Measurements from ENCODE around the gene PRKN. TPM values are rescaled to one million over a fixed set of nuclear protein-coding genes. Genes with fewer than 3 reads are reported as not detected.

The PRKN gene
- total and polyA plus RNA-seq, 9 of the 15 experiments (the other 6 are each of a cell fraction or from before 2014, with no cell fraction given): 0.03 to 0.96 (median 0.15) TPM; not detected in 2

DNA sequence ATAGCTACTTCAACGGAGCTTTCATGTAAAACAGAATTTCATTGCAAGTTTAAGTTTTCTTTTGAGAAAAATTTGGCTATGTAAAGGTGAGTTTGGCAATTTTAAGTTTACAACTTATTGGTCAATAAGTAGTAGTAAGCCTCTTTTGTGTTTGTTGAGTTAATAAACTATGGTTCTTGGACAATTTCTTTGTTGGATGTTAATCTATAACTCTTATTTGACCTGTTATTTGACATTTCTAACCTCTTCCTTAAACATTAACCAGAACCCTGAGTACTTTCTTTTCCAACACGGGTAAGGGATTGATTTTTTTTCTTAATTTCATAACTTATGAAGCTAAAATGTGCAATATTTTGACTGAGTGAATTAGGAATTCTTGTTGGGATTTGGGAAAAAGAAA lies 354.4 kb downstream of the PRKN start (continued):
- no peak for TF ChIP-seq ZNF561 (CRISPR knock-in tag; conservative IDR thresholded peaks at IDR 0.05)
- no peak for TF ChIP-seq IFI16 (CRISPR knock-in tag; IDR thresholded peaks at IDR 0.05)
- TF ChIP-seq FOSL1 (tag; conservative IDR thresholded peaks at IDR 0.05): no peak
- no peak for TF ChIP-seq MAFF (IDR thresholded peaks at IDR 0.05; ENCODE audit: low read length)
- TF ChIP-seq, protein P1, sequence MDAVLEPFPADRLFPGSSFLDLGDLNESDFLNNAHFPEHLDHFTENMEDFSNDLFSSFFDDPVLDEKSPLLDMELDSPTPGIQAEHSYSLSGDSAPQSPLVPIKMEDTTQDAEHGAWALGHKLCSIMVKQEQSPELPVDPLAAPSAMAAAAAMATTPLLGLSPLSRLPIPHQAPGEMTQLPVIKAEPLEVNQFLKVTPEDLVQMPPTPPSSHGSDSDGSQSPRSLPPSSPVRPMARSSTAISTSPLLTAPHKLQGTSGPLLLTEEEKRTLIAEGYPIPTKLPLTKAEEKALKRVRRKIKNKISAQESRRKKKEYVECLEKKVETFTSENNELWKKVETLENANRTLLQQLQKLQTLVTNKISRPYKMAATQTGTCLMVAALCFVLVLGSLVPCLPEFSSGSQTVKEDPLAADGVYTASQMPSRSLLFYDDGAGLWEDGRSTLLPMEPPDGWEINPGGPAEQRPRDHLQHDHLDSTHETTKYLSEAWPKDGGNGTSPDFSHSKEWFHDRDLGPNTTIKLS (IDR thresholded peaks at IDR 0.05; ENCODE audit: borderline replicate concordance, low read depth): no peak
- no peak for TF ChIP-seq ERF (CRISPR knock-in tag; IDR thresholded peaks at IDR 0.05)

DNA sequence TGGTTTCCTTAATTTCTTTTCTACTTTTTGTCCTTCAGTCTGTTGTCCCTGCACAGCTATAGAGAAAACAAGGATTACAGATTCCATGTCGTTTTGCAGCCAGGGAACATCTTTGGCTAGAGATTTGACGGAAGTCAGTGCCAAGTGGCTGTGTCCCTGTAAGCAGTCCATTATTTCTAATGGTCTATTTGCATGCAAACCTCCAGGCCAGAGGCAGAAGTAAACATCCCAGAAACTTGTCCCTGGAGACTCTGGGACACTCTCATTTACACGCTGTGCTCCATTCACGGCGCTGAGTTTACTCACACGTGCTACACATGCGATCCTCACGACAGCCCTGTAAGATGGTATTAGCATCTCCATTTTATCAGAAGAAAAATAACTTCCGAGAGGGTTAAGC lies 355.5 kb downstream of the PRKN start:
- H3K9me1 ChIP-seq (ENCODE audit: control insufficient read depth, insufficient read depth, low read length): no peaks in the 10 kb centered on the region
- FAIRE-seq (no peak), DNase-seq (ENCODE audit: extremely low read depth in 1 of 4, low spot score in 3 of 4) (no peak), ATAC-seq (no peak)
- WGBS (ENCODE audit: insufficient coverage, low coverage, missing lambda C conversion rate): 3% methylated on average over 9 of the region's 9 CpGs
- no peaks in the 10 kb centered on the region for H4K20me1 ChIP-seq (replicated peaks; ENCODE audit: control insufficient read depth, insufficient read depth, low read length)
- no peaks in the 10 kb centered on the region for H3K27me3 ChIP-seq (ENCODE audit: control insufficient read depth in 2 of 2, insufficient read depth in 2 of 2, low read length in 2 of 2)
- H3K9ac ChIP-seq (ENCODE audit: insufficient read depth in 1 of 2, low read depth in 2 of 2, low read length in 2 of 2): no peak overlapping the region
- H3K4me3 ChIP-seq: no peak overlapping the region
- ChIA-PET CTCF (ENCODE audit: low intra/inter-chr PET ratio) (no interaction called here), POLR2A (no interaction called here)
- in situ Hi-C loops (cut with MboI): no loop called here
- H3K36me3 ChIP-seq (ENCODE audit: control insufficient read depth, insufficient read depth, low read length): no peaks in the 10 kb centered on the region
- no peak overlapping the region for H3K4me2 ChIP-seq (ENCODE audit: insufficient read depth, low read length)
- H3K4me1 ChIP-seq (replicated peaks in 1 of 2; ENCODE audit: control insufficient read depth in 2 of 2, insufficient read depth in 2 of 2, low read length in 2 of 2): no peaks in the 10 kb centered on the region
- intact Hi-C loops (cut with micrococcal nuclease): no loop called here
- no peak overlapping the region for H3K27ac ChIP-seq (ENCODE audit: extremely low read depth, low read depth, low read length)
- BruUV-seq (replicated peaks): no TSS peak
- no peaks in the 10 kb centered on the region for H3K79me2 ChIP-seq (ENCODE audit: control insufficient read depth, insufficient read depth, low read length)
- H2AFZ ChIP-seq (ENCODE audit: low read depth, low read length): no peak overlapping the region
- H3K9me3 ChIP-seq (replicated peaks; ENCODE audit: control insufficient read depth, insufficient read depth, low read depth, low read length): no peaks in the 10 kb centered on the region; the same call in 1 of the 2 replicates
- TF ChIP-seq ZNF780A (CRISPR knock-in tag; IDR thresholded peaks at IDR 0.05): no peak
- no peak for TF ChIP-seq PKNOX1 (IDR thresholded peaks at IDR 0.05)
- no peak for TF ChIP-seq RCOR1 (IDR thresholded peaks at IDR 0.05; ENCODE audit: borderline replicate concordance in 1 of 2, low read depth in 2 of 2, low read length in 2 of 2)
- TF ChIP-seq, protein P2, sequence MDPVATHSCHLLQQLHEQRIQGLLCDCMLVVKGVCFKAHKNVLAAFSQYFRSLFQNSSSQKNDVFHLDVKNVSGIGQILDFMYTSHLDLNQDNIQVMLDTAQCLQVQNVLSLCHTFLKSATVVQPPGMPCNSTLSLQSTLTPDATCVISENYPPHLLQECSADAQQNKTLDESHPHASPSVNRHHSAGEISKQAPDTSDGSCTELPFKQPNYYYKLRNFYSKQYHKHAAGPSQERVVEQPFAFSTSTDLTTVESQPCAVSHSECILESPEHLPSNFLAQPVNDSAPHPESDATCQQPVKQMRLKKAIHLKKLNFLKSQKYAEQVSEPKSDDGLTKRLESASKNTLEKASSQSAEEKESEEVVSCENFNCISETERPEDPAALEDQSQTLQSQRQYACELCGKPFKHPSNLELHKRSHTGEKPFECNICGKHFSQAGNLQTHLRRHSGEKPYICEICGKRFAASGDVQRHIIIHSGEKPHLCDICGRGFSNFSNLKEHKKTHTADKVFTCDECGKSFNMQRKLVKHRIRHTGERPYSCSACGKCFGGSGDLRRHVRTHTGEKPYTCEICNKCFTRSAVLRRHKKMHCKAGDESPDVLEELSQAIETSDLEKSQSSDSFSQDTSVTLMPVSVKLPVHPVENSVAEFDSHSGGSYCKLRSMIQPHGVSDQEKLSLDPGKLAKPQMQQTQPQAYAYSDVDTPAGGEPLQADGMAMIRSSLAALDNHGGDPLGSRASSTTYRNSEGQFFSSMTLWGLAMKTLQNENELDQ (CRISPR knock-in tag; IDR thresholded peaks at IDR 0.05; ENCODE audit: borderline replicate concordance): no peak
- no peak for TF ChIP-seq CXXC5 (CRISPR knock-in tag; IDR thresholded peaks at IDR 0.05)
- no peak for TF ChIP-seq MTA3 (IDR thresholded peaks at IDR 0.05; ENCODE audit: borderline replicate concordance)
- TF ChIP-seq NCOA6 (IDR thresholded peaks at IDR 0.05): no peak
- TF ChIP-seq ELF1 (tag; IDR thresholded peaks at IDR 0.05): no peak
- TF ChIP-seq MXI1 (IDR thresholded peaks at IDR 0.05; ENCODE audit: low read depth, low read length): no peak
- no peak for TF ChIP-seq ILF3 (IDR thresholded peaks at IDR 0.05; ENCODE audit: borderline replicate concordance)
- no peak for TF ChIP-seq MEF2D (tag; conservative IDR thresholded peaks at IDR 0.05; ENCODE audit: low read depth)
- no peak for TF ChIP-seq ASH1L (IDR thresholded peaks at IDR 0.05; ENCODE audit: borderline replicate concordance, low read depth, partially characterized antibody)
- no peak for TF ChIP-seq SIN3B (IDR thresholded peaks at IDR 0.05; ENCODE audit: low read depth)
